Measurements from ENCODE around the gene ACP7.

The ACP7 gene

GRCh38 chr19:39150807-39151600 lies 66.8 kb downstream of the ACP7 start:
- TF ChIP-seq CTCF (IDR thresholded peaks at IDR 0.05; ENCODE audit: borderline replicate concordance, insufficient read depth, low read depth, low read length), result no peak
- no peak overlapping the region for H3K4me3 ChIP-seq (ENCODE audit: low read depth, low read length)

GRCh38 chr19:39152066-39152465 lies 67.9 kb downstream of the ACP7 start:
- no peak overlapping the region for H3K4me3 ChIP-seq (ENCODE audit: low read depth, low read length)
- TF ChIP-seq CTCF (IDR thresholded peaks at IDR 0.05; ENCODE audit: borderline replicate concordance, insufficient read depth, low read depth, low read length), result no peak

- TF ChIP-seq CTCF (IDR thresholded peaks at IDR 0.05; ENCODE audit: borderline replicate concordance, insufficient read depth, low read depth, low read length), result no peak
- H3K4me3 ChIP-seq (ENCODE audit: low read depth, low read length), result no peak overlapping the region
Observed at GRCh38 chr19:39154100-39154628, 70.0 kb downstream of the ACP7 start.

- no peak overlapping the region for H3K4me3 ChIP-seq (ENCODE audit: low read depth, low read length)
- TF ChIP-seq CTCF (IDR thresholded peaks at IDR 0.05; ENCODE audit: borderline replicate concordance, insufficient read depth, low read depth, low read length), result no peak
Observed at GRCh38 chr19:39154629-39155100, 70.5 kb downstream of the ACP7 start.

GRCh38 chr19:39155114-39155700 lies 71.0 kb downstream of the ACP7 start:
- H3K4me3 ChIP-seq (ENCODE audit: low read depth, low read length), result no peak overlapping the region
- TF ChIP-seq CTCF (IDR thresholded peaks at IDR 0.05; ENCODE audit: borderline replicate concordance, insufficient read depth, low read depth, low read length), result no peak

GRCh38 chr19:39155741-39156140 lies 71.6 kb downstream of the ACP7 start:
- TF ChIP-seq CTCF (IDR thresholded peaks at IDR 0.05; ENCODE audit: borderline replicate concordance, insufficient read depth, low read depth, low read length), result no peak
- no peak overlapping the region for H3K4me3 ChIP-seq (ENCODE audit: low read depth, low read length)
